ENCODE results near the gene CERK. TPM values are rescaled to one million over a fixed set of nuclear protein-coding genes. Genes with fewer than 3 reads are reported as not detected.
"Not testable (repeated sequence)": the region's sequence is repeated elsewhere in the genome, so short reads cannot be mapped to it uniquely, and the experiment has no call there.

Gene CERK
- total RNA-seq, 2 donors from 2014 or later, result 54.9 to 57.6 TPM

DNA sequence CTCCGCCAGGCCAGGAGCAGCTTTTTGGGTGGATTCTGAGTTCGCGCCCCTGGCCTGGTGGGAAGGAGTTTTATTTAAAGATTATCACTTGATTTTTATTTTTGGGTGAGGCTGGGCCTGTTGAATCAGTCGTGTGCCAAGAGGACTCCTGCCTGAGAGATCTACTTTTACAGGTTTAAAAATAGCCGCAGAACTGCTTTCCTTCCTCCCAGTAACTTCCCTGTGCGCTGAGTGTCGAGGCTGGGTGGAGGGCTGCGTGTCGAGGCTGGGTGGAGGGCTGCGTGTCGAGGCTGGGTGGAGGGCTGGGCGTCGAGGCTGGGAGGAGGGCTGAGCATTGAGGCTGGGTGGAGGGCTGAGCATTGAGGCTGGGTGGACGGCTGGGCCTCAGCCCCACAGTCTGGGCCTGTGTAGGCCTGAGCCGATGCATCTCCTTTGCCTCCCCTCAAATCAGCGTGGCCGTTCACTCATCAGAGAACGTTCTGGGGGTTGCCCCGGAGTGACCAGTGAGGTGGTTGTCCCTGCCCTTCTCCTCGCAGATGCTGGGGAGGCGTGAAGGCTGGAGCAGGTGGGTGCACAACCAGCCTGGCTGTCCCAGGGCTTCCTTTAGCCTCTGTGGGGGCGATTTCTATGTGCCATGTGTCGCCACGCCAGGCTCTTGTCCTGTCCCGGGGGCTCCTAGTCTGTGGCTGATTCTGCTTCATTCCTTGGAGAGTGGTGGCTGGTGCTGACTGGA lies 87.8 kb downstream of the CERK start:
- Mint-ChIP-seq H3K36me3 (ENCODE audit: low read depth) (peaks cover 2% of the 10 kb centered on the region), H3K4me3 (no peak overlapping the region), H3K27ac (no peak overlapping the region), H3K27me3 (ENCODE audit: insufficient read depth) (no peaks in the 10 kb centered on the region), H3K4me1 (peaks cover 11% of the 10 kb centered on the region), H3K9me3 (no peaks in the 10 kb centered on the region)
- H3K9ac ChIP-seq (ENCODE audit: extremely low read depth, low read length, poor library complexity, severe bottlenecking), result no peak overlapping the region
- DNase-seq, result no peak
- H3K36me3 ChIP-seq (ENCODE audit: control insufficient read depth, insufficient read depth, low read length), result no peaks in the 10 kb centered on the region
- WGBS, 2 experiments (ENCODE audit: insufficient coverage in 1 of 2, insufficient read length in 1 of 2), result 94% methylated on average over 22 to 25 of the region's 25 CpGs
- TF ChIP-seq, protein P1, sequence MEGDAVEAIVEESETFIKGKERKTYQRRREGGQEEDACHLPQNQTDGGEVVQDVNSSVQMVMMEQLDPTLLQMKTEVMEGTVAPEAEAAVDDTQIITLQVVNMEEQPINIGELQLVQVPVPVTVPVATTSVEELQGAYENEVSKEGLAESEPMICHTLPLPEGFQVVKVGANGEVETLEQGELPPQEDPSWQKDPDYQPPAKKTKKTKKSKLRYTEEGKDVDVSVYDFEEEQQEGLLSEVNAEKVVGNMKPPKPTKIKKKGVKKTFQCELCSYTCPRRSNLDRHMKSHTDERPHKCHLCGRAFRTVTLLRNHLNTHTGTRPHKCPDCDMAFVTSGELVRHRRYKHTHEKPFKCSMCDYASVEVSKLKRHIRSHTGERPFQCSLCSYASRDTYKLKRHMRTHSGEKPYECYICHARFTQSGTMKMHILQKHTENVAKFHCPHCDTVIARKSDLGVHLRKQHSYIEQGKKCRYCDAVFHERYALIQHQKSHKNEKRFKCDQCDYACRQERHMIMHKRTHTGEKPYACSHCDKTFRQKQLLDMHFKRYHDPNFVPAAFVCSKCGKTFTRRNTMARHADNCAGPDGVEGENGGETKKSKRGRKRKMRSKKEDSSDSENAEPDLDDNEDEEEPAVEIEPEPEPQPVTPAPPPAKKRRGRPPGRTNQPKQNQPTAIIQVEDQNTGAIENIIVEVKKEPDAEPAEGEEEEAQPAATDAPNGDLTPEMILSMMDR (conservative IDR thresholded peaks at IDR 0.05), result no peak
- H3K27ac ChIP-seq (ENCODE audit: low read depth, low read length), result no peak overlapping the region
- H3K4me3 ChIP-seq (ENCODE audit: low read length), result no peak overlapping the region
- no peaks in the 10 kb centered on the region for H3K4me1 ChIP-seq (ENCODE audit: control insufficient read depth, insufficient read depth, low read length)
- H3K9me3 ChIP-seq (ENCODE audit: control insufficient read depth, low read length), result no peaks in the 10 kb centered on the region
- no peaks in the 10 kb centered on the region for H3K27me3 ChIP-seq (ENCODE audit: control insufficient read depth, insufficient read depth, low read length, poor library complexity, severe bottlenecking)

DNA sequence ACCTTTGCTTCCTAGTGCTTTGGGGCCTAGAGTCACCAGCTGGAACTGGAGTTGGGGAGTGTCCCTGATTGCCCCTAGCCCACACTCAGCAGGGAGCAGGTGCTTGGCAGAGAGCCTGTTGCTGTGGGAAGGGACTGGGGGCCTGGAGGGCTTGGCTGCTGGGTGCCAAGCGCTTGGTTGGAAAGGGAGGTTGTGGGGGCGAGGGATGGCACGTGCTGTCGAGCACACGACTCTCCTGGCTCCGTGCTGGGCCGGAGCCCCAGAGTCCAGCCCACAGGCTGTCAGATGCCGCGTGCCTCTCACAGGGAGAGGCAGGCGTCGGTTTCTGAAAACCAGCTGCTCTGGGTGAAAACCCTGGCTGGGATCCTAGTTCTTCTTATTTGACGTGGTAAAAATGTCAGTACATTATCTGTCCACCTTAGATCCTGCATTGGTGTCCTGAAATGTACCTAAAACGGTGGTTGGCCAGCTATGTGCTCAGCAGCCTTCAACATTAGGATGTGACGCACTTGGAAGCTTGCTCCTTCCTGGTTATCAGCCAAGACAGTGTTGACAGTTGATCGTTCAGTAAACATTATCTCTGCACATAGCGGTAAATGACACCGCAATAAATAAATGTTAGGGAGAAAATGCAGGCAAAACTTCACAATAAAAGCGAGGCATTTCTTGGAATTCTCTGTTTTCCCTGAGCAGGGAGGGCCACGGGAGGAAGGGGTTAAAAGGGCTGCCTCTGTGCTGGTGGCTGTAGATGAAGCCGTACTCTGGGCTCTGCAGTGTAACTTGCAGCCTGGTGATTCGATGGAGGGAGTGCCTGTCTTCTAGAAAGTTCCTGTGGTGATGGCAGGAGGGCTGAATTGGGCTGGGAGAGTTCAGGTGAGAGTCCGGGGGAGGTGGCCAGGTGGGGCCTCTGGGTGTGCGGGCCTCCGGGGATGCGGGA lies 88.6 kb downstream of the CERK start:
- peaks cover 2% of the 10 kb centered on the region for H3K36me3 Mint-ChIP-seq (ENCODE audit: low read depth)

DNA sequence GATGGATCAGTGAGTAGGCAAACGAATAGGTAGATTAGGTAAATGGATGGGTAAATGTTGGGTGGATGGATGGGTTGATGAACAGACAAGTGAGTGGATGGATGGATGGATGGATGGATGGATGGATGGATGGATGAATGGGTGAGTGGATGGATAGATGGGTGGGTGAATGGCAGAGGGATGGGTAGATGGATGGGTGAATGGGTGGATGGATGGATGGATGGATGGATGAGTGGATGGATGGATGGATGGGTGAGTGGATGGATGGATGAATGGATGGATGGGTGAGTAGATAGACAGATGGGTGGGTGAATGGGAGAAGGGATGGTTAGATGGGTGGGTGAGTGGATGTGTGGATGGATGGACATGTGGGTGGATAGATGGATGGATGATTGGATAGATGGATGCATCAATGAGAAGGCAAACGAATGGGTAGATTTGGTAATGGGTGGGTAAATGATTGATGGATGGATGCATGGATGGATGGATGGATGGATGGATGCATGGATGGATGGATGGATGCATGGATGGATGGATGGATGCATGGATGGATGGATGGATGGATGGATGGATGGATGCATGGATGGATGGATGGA lies 89.7 kb downstream of the CERK start:
- H3K27me3 Mint-ChIP-seq (ENCODE audit: insufficient read depth); H3K4me3 Mint-ChIP-seq; H3K36me3 Mint-ChIP-seq (ENCODE audit: low read depth); H3K36me3 ChIP-seq (ENCODE audit: control insufficient read depth, insufficient read depth, low read length); H3K27ac ChIP-seq (ENCODE audit: low read depth, low read length); H3K9ac ChIP-seq (ENCODE audit: extremely low read depth, low read length, poor library complexity, severe bottlenecking); H3K4me3 ChIP-seq (ENCODE audit: low read length); H3K4me1 ChIP-seq (ENCODE audit: control insufficient read depth, insufficient read depth, low read length); H3K9me3 Mint-ChIP-seq; H3K27ac Mint-ChIP-seq; H3K9me3 ChIP-seq (ENCODE audit: control insufficient read depth, low read length); DNase-seq; H3K27me3 ChIP-seq (ENCODE audit: control insufficient read depth, insufficient read depth, low read length, poor library complexity, severe bottlenecking): not testable (repeated sequence)
- WGBS, 2 experiments (ENCODE audit: insufficient coverage in 1 of 2, insufficient read length in 1 of 2), result 93 to 100% methylated on average over 1 to 2 of the region's 2 CpGs
- H3K4me1 Mint-ChIP-seq, result peaks cover 11% of the 10 kb centered on the region

More for the DNA sequence above, 88.6 kb downstream of the CERK start:
- H3K9ac ChIP-seq (ENCODE audit: extremely low read depth, low read length, poor library complexity, severe bottlenecking), result no peak overlapping the region
- no peaks in the 10 kb centered on the region for H3K9me3 ChIP-seq (ENCODE audit: control insufficient read depth, low read length)
- H3K4me3 Mint-ChIP-seq, result no peak overlapping the region
- no peak overlapping the region for H3K4me3 ChIP-seq (ENCODE audit: low read length)
- H3K4me1 Mint-ChIP-seq, result peaks cover 11% of the 10 kb centered on the region
- no peaks in the 10 kb centered on the region for H3K27me3 ChIP-seq (ENCODE audit: control insufficient read depth, insufficient read depth, low read length, poor library complexity, severe bottlenecking)
- no peak overlapping the region for H3K27ac Mint-ChIP-seq
- no peaks in the 10 kb centered on the region for H3K9me3 Mint-ChIP-seq
- WGBS, 2 experiments (ENCODE audit: insufficient coverage in 1 of 2, insufficient read length in 1 of 2), result 92 to 93% methylated on average over 19 to 25 of the region's 25 CpGs
- H3K27me3 Mint-ChIP-seq (ENCODE audit: insufficient read depth), result no peaks in the 10 kb centered on the region
- no peaks in the 10 kb centered on the region for H3K36me3 ChIP-seq (ENCODE audit: control insufficient read depth, insufficient read depth, low read length)
- H3K4me1 ChIP-seq (ENCODE audit: control insufficient read depth, insufficient read depth, low read length), result no peaks in the 10 kb centered on the region
- TF ChIP-seq, protein P1 (conservative IDR thresholded peaks at IDR 0.05), result no peak
- no peak overlapping the region for H3K27ac ChIP-seq (ENCODE audit: low read depth, low read length)
- no peak for DNase-seq

Data from endodermal cell (in vitro differentiated cells).